GM12864 (cell line): Measurements from ENCODE around the gene POLR3K.

Experiments
- DNase-seq: peaks from one replicate; pipeline ENCODE4 v3.0.0-alpha.2; 2011; ENCODE audit warnings: low read depth
- H3K4me3 ChIP-seq: 2 replicates; pipeline ENCODE4 v1.5.1; 2011; ENCODE audit warnings: mild to moderate bottlenecking, low read depth, low read length, control low read depth
- TF ChIP-seq, protein P1 (sequence below): IDR thresholded peaks from 2 replicates; pipeline ENCODE4 v1.5.1; 2011; ENCODE audit warnings: low read depth, mild to moderate bottlenecking, moderate library complexity, low read length, control low read depth, inconsistent platforms; ENCODE audit errors: missing control alignments

POLR3K gene

DNA sequence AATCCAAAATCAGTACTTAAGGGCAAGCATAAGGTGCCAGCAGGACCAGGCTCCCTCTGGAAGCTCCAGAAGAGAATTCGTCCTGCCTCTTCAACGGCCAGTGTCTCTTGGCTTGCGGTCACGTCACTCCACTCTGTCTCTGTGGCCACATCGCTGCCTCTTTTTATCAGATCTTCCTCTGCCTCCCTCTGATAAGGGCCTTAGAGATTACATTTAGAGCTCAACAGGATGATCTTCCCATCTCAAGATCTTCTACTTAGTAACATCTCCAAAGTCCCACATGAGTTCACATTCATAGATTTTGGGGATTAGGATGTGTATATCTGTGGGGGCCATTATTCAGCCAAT is 41.5 kb upstream of the POLR3K start:
- H3K4me3 ChIP-seq: no peak overlapping the region
- no peak for DNase-seq
- TF ChIP-seq, protein P1, sequence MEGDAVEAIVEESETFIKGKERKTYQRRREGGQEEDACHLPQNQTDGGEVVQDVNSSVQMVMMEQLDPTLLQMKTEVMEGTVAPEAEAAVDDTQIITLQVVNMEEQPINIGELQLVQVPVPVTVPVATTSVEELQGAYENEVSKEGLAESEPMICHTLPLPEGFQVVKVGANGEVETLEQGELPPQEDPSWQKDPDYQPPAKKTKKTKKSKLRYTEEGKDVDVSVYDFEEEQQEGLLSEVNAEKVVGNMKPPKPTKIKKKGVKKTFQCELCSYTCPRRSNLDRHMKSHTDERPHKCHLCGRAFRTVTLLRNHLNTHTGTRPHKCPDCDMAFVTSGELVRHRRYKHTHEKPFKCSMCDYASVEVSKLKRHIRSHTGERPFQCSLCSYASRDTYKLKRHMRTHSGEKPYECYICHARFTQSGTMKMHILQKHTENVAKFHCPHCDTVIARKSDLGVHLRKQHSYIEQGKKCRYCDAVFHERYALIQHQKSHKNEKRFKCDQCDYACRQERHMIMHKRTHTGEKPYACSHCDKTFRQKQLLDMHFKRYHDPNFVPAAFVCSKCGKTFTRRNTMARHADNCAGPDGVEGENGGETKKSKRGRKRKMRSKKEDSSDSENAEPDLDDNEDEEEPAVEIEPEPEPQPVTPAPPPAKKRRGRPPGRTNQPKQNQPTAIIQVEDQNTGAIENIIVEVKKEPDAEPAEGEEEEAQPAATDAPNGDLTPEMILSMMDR: no peak

DNA sequence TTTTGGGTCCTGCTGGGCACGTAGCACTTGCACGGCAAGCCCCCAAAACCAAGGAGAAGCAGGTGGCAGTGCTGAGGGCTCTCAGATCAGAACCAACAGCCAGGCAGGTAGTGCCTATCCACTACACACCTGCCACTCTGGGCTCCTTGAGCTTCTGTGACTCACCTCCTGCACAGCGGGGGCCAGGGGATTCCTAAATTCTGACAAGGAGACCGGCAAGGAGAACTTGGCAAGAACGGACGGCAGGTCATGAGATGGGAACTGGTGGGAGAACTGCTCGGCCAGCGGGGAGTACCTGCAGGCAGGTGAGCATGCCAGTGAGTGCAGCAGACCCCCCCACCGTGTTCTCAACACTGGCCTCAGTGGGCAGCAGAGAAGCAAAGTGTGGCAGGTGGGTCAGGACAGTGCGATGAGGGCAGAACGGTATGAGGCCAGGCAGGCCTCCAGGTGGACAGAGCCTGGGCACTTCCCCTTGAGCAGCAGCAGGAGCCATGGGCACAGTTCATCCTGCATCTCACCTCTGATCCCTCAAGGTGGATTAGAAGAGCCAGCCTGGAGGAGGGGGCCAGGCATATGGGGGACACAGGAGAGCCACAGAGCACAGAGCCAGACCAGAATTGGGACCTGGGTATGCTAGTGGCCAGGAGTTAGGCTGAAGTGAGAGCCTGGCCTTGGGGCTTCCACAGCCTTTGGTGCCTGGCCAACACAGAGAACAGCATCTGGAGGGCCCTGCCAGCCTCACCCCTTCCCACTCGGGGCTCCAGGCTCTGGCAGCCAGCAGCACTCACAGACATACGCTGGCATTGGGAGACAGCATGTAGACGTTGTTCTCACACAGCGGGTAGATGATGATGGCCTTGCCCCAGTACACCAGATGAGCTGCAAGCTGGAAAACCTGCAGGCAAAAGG is 39.3 kb upstream of the POLR3K start:
- H3K4me3 ChIP-seq: no peak overlapping the region
- TF ChIP-seq, protein P1: no peak
- DNase-seq: no peak

DNA sequence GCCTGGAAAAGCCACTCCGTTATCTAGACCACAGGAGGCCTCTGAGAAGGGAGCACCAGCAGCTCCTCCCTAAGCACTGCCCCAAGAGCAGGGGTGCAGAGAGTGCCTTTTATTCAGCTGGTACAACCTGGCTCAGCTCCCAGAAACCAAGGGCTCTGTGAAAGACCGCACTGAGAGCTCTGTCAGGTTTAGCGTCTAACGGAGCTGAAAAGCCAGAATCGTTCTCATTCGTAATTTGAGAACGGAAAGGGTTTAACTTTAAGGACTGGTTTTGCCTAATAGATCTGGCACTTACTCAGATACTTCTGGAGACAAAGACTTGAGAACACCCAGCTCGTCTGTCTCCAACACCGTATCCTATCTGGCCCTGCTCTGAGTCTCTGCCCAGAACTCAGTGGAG is 38.1 kb upstream of the POLR3K start:
- DNase-seq: no peak
- H3K4me3 ChIP-seq: no peak overlapping the region
- TF ChIP-seq, protein P1: no peak

DNA sequence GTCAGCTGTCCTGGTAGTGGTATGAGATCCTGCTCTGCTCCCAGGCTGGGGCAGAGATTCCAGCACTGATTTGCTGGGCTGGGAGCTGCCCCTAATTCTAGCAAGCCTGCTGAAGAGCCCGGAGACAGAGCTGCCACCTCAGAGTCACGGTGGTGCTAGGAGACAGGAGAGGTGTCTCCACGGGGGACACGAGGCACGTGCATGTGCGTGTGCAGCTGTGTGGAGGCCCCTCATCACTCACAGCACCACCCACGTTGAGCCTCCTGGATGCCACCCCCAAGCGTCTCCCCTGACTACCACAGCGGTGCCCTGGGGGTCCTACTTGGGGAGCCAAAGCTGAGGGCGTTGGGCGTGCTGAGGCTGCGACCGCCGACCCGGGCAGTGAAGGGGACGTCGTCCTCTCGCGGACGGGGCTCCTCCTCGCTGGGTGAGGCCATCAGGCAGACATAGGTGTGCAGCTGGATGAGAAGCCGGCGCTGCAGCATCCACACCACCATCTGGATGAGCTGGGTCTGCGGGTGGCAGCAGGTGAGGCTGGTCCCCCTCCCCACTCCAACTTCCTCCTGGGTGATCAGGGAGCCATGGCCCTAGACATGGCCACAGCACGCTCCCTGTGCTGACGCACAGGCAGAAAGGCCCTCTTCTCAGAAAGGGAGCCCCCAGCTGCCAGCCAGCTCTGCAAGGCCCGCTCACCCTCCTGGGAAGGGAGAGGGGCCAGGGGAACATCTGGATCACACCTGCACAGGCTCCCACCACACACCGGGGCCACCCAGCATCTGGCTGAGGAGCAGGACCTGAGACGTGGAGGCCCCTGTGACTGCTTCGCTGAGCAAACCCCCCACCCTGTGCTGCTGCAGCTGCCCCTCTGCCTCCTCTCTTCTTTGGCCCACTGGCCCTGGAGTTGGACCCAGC is 36.2 kb upstream of the POLR3K start:
- TF ChIP-seq, protein P1: no peak
- DNase-seq: no peak

DNA sequence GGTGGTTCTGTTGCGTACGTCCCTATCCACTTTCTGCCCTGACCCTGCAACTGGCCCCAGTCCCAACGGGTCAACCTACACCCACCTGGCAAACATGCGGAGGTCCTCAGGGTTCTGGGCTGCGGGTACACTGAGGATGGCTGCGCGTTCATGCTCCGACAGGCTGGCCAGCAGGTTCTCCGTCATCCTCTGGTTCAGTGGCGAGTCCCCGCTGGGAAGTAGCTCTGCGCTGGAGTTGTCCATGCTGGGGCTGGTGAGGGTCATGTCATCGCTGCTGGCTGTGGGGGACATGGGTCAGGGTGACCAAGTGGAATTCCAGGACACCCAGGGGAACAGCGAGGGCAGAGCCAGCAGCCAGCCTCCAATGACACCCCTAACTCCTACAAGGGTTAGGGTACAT is 35.2 kb upstream of the POLR3K start:
- H3K4me3 ChIP-seq: no peak overlapping the region
- no peak for DNase-seq
- TF ChIP-seq, protein P1: no peak

More for the DNA sequence above, 36.2 kb upstream of the POLR3K start:
- H3K4me3 ChIP-seq: no peak overlapping the region

DNA sequence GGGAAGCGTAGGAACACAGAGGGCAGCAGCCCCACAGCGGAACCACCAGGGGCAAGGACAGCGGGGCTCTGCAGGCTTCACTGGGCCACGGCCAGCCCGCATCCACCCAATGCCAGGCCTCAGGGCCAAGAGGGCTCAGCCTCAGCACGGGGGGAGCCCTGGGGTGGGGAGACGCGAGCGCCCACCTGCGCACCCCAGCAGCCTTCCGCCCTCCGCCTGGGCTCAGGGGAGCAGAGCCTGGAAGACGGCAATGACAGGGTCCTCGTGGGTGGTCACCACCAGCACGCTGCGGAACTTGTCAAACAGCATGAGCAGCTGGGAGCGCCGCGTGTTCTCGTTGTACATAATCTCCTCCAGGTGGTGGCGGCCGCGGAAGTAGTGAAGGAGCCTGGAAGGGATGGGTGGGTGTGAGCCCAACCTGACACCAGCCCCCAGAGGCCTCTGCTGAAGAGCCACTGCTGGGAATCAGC is 33.1 kb upstream of the POLR3K start:
- TF ChIP-seq, protein P1: no peak
- no peak overlapping the region for H3K4me3 ChIP-seq

More for the DNA sequence above, 33.1 kb upstream of the POLR3K start:
- no peak for DNase-seq
